GM10248 (cell line): ENCODE data around the gene FUT3.

ENCODE experiments used
- CTCF ChIA-PET: fragments of 300-600 bp; sonication (Branson Sonifier 250); formaldehyde crosslinking; extraction: SDS; loops from one replicate; lab custom pipeline; 2021; ENCODE audit warnings: antibody characterized with exemption; lab: Yijun Ruan, JAX
- POLR2A ChIA-PET: fragments of 350-650 bp; sonication (Branson Sonifier 250); formaldehyde crosslinking; extraction: SDS; loops from one replicate; lab custom pipeline; 2020; ENCODE audit warnings: antibody characterized with exemption; lab: Yijun Ruan, JAX
- DNase-seq: peaks from one replicate; pipeline ENCODE4 v3.0.0; 2012; ENCODE audit errors: extremely low spot score
- TF ChIP-seq, protein P1 (sequence below): IDR thresholded peaks from 2 replicates; pipeline ENCODE4 v1.5.1; 2012; ENCODE audit warnings: mild to moderate bottlenecking, low read depth; ENCODE audit errors: extremely low read depth, missing control alignments, control extremely low read depth

FUT3 gene

DNA sequence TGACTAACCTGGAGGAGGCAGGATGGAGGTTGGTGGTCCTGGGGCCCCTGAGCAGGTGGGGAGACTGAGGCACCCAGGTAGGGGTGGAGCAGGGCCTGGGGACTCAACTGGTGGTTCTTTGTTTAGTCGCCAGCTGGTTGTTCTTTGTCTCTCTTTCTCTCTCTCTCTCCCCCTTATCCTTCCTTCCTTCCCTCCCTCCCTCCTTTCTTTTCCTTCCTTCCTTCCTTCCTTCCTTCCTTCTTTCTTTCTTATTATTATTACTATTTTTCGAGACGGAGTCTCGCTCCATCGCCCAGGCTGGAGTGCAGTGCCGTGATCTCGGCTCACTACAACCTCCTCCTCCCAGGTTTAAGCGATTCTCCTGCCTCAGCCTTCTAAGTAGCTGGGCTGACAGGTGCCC is 53.0 kb downstream of the FUT3 start:
- TF ChIP-seq, protein P1, sequence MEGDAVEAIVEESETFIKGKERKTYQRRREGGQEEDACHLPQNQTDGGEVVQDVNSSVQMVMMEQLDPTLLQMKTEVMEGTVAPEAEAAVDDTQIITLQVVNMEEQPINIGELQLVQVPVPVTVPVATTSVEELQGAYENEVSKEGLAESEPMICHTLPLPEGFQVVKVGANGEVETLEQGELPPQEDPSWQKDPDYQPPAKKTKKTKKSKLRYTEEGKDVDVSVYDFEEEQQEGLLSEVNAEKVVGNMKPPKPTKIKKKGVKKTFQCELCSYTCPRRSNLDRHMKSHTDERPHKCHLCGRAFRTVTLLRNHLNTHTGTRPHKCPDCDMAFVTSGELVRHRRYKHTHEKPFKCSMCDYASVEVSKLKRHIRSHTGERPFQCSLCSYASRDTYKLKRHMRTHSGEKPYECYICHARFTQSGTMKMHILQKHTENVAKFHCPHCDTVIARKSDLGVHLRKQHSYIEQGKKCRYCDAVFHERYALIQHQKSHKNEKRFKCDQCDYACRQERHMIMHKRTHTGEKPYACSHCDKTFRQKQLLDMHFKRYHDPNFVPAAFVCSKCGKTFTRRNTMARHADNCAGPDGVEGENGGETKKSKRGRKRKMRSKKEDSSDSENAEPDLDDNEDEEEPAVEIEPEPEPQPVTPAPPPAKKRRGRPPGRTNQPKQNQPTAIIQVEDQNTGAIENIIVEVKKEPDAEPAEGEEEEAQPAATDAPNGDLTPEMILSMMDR = no peak
- no peak for DNase-seq
- ChIA-PET POLR2A (no interaction called here), CTCF (no interaction called here)

DNA sequence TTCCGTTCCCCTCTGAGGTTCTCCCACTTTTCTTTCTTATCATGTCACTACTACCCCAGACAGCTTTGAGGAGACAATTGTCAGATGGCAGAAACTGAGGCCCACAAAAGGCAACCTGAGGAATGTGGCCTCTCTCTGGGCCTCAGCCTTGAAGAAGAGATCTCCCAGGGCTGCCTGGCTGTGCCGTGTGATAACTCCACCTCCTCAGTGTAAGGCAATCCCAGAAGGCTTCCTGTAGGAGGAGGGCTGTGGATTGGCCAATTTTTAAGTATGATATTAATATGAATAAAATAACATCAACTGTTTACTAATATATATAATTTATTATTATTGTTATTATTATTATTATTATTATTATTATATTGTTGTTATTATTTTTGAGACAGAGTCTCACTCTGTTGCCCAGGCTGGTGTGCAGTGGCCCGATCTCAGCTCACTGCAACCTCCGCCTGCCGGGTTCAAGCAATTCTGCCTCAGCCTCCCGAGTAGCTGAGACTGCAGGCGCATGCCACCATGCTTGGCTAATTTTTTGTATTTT is 55.8 kb downstream of the FUT3 start:
- TF ChIP-seq, protein P1 = no peak
- POLR2A ChIA-PET = no interaction called here
- CTCF ChIA-PET = interaction anchor here (1.0 to 8.5 kb wide), 10 partner anchors 8 to 247 kb away, joined by 3 to 75 read pairs (median 3); partner anchors contain the start of gene NRTN
- no peak for DNase-seq

DNA sequence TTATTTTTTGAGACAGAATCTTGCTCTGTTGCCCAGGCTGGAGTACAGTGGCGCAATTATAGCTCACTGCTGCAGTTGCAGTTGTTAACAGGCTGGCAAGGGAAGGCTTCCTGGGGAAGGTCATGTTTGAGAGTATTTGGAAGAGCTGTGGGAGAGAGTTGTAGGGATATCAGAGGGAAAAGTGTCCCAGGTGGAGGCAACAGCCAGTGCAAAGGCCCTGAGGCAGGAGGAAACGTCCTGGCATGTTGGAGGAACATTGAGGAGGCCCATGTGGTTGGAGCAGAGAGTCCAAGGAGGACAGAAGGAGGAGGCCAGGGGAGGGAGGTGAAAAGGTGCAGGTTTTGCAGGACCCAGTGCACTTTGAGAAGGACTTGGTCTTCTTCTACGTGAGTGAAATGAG is 58.1 kb downstream of the FUT3 start:
- POLR2A ChIA-PET = no interaction called here
- DNase-seq = no peak
- CTCF ChIA-PET = interaction anchor here (0.7 to 8.5 kb wide), 5 partner anchors 10 to 35 kb away, joined by 3 to 75 read pairs (median 4); partner anchors contain the start of gene NRTN
- TF ChIP-seq, protein P1 = no peak
